Kidney (tissue), 14 donors: ENCODE data around the gene WNT9B. TPM values are rescaled to one million over a fixed set of nuclear protein-coding genes. Genes with fewer than 3 reads are reported as not detected.

Source experiments
- DNase-seq, 5 donors: peaks; one replicate each; pipeline ENCODE4 v3.0.0-alpha.2; 2013 to 2020
- FAIRE-seq: peaks from 2 replicates; lab custom pipeline; 2012; peaks lifted over from hg19 to GRCh38; lab: Jason Lieb, UNC
- H3K27ac ChIP-seq, 2 donors: one replicate each; pipeline ENCODE4 v1.7.0; 2013; ENCODE audit warnings: low read depth in 2 of 2, low read length in 2 of 2, inconsistent platforms in 1 of 2
- H3K27me3 ChIP-seq: one replicate; pipeline ENCODE4 v1.7.1; 2013; ENCODE audit warnings: low read length, inconsistent platforms; ENCODE audit not compliant: control insufficient read depth, insufficient read depth
- H3K36me3 ChIP-seq, 3 donors: one replicate each; pipeline versions ENCODE4 v1.7.0 to v1.7.1; 2013; ENCODE audit warnings: low read length in 3 of 3, control low read depth in 1 of 3, inconsistent platforms in 1 of 3; ENCODE audit not compliant: insufficient read depth in 3 of 3, control insufficient read depth in 2 of 3
- H3K4me1 ChIP-seq, 3 donors: one replicate each; pipeline versions ENCODE4 v1.7.0 to v1.7.1; 2013; ENCODE audit warnings: low read length in 3 of 3, inconsistent platforms in 1 of 3, low read depth in 1 of 3; ENCODE audit not compliant: control insufficient read depth in 2 of 3, insufficient read depth in 2 of 3
- H3K4me3 ChIP-seq, 3 donors: one replicate each; pipeline versions ENCODE4 v1.7.0 to v1.8.1; 2013; ENCODE audit warnings: low read length in 3 of 3, control low read depth in 1 of 3, inconsistent platforms in 1 of 3
- H3K9ac ChIP-seq, 3 donors: one replicate each; pipeline versions ENCODE4 v1.7.0 to v1.7.1; 2013; ENCODE audit warnings: low read length in 3 of 3, control low read depth in 1 of 3, inconsistent platforms in 1 of 3
- H3K9me3 ChIP-seq, 3 donors: one replicate each; pipeline versions ENCODE4 v1.7.0 to v1.7.1; 2013; ENCODE audit warnings: low read length in 3 of 3, control low read depth in 1 of 3, inconsistent platforms in 1 of 3; ENCODE audit not compliant: control insufficient read depth in 2 of 3, insufficient read depth in 1 of 3
- intact Hi-C: fragments of 100-400 bp; cut with DNase I; formaldehyde crosslinking; loops from one replicate; pipeline ENCODE4 v1.11.1; 2022
- polyA plus RNA-seq: library from polyadenylated mRNA; stranded (reverse); fragments of 350-450 nt; fragmentation: Illumina TruSeq; extraction: RNeasy Lipid Tissue Mini Kit (QIAGEN cat#74804); gene quantifications from one replicate; pipeline ENCODE4 v1.2.3, GENCODE V29; 2014; ENCODE audit warnings: low read depth, low replicate concordance; ENCODE audit not compliant: insufficient read depth
- total RNA-seq: library from RNA; stranded (reverse); fragmentation: NEBNext Ultra II Directional; extraction: Animal tissue kit (Norgen Biotek cat#: 25700); gene quantifications from one replicate; pipeline ENCODE4 v1.2.1, GENCODE V29; 2021
- TF ChIP-seq, protein P1 (sequence below): IDR thresholded peaks from 3 replicates; pipeline ENCODE4 v1.5.1; 2012; ENCODE audit warnings: mild to moderate bottlenecking, moderate library complexity, borderline replicate concordance; ENCODE audit not compliant: insufficient read depth; ENCODE audit errors: extremely low read depth
- donor health status: control.
- donor health status: control.
- donor health status: control.
- donor health status: control.
- donor health status: control.
- donor health status: DM: yes; HTN: yes; CAD: no.
- donor health status: Normal renal cell carcinoma (clear cell type).

Gene WNT9B
- total and polyA plus RNA-seq, 2 donors from 2014 or later = 1.9 to 5.3 TPM

DNA sequence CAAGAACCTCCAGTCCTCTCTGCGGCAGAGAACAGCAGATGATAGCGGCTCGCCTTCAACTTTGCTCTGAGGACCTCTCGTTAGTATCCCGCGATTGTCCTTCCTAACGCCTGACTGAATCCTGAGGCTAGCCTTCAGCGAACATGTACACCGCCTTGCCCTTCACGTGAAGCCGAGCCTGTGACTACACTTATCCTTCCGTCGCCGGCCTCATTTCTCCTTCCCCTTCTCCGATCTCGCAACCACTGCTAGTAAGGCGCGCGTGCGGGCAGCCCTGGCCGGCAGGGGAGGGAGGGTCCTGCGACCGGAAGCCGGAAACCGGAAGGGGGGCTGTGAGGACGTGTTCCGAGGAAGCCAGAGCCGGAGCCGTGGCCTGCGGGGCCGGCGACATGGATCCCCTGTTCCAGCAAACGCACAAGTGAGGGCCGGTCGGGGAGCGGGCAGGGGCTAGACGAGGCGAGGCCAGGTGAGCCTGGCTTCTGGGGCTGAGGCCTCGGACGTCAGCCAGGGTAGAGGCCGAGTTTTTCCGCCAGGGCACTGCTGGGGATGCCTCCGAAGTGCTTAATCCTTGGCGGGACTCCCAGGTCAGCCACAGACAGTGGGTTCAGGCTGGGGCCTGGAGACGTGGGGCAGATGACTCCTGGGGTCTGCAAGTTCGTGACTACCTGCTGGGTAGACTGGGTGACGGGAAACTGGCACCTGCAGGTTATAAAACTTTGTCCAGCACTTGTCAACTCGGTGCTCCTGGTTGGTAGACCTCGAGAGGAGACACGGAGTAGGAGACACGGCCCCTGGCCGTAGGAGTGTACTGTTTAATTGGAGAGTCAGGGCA is 71.6 kb downstream of the WNT9B start, which contains the start of gene GOSR2:
GOSR2 (plus strand) TSS at position 357 of the 832 bp plus-strand sequence; CDS start at position 390, 33 bp downstream.
- H3K4me1 ChIP-seq = peaks cover 0 to 14% (median 13%) of the 10 kb centered on the region in 3 donors
- H3K27me3 ChIP-seq = no peaks in the 10 kb centered on the region
- FAIRE-seq = no peak
- TF ChIP-seq, protein P1, sequence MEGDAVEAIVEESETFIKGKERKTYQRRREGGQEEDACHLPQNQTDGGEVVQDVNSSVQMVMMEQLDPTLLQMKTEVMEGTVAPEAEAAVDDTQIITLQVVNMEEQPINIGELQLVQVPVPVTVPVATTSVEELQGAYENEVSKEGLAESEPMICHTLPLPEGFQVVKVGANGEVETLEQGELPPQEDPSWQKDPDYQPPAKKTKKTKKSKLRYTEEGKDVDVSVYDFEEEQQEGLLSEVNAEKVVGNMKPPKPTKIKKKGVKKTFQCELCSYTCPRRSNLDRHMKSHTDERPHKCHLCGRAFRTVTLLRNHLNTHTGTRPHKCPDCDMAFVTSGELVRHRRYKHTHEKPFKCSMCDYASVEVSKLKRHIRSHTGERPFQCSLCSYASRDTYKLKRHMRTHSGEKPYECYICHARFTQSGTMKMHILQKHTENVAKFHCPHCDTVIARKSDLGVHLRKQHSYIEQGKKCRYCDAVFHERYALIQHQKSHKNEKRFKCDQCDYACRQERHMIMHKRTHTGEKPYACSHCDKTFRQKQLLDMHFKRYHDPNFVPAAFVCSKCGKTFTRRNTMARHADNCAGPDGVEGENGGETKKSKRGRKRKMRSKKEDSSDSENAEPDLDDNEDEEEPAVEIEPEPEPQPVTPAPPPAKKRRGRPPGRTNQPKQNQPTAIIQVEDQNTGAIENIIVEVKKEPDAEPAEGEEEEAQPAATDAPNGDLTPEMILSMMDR = peak; percentile 0
- H3K36me3 ChIP-seq = no peaks in the 10 kb centered on the region
- peak within 1 kb of the TSS; percentile 85 to 99 (median 98) for H3K4me3 ChIP-seq
- peak within 1 kb of the TSS; percentile 81 to 99 (median 96) for H3K9ac ChIP-seq
- peak; percentile 92 to 96 (median 95) for DNase-seq
- H3K27ac ChIP-seq = peak within 1 kb of the TSS; percentile 100
- intact Hi-C loops = no loop called here
- H3K9me3 ChIP-seq = no peaks in the 10 kb centered on the region

DNA sequence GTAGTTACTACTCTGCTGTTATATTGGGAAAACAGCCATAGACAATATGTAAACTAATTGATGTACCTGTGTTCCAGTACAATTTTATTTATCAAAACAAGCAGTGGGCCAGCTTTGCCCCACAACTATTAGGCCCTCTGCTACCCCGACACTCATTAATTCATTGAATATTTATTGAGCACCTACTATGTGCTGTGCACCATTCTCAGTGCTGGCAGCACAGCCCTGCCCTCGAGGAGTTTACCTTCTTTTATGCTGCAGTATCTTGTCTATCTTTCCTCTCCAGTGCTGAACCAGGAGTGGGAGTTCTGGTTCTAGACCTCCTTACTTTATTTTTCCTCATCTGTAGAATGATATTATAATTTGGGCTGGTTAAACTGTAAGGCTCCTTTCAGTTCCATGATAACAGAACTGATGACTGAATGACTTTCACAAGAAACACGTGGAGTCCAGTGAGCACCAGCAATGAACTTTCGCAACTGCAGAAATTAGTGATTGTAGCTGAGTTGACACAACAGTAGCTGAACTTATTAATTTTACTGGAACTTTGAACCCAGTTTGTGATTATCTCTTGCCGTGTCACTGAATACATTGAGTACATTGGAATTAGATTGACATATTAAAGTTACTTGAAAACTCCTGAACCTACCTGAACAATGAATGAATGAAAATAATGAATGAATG is 73.9 kb downstream of the WNT9B start:
- peaks cover 0 to 3% (median 0%) of the 10 kb centered on the region in 3 donors for H3K36me3 ChIP-seq
- intact Hi-C loops = no loop called here
- no peak overlapping the region for H3K9ac ChIP-seq
- TF ChIP-seq, protein P1 = no peak
- H3K4me1 ChIP-seq = peaks cover 0 to 28% (median 27%) of the 10 kb centered on the region in 3 donors
- no peaks in the 10 kb centered on the region for H3K9me3 ChIP-seq
- no peaks in the 10 kb centered on the region for H3K27me3 ChIP-seq
- no peak for FAIRE-seq
- H3K27ac ChIP-seq = no peak overlapping the region
- H3K4me3 ChIP-seq = peak overlapping the region in 2 of 3 donors; percentile 12 to 25
- no peak for DNase-seq

DNA sequence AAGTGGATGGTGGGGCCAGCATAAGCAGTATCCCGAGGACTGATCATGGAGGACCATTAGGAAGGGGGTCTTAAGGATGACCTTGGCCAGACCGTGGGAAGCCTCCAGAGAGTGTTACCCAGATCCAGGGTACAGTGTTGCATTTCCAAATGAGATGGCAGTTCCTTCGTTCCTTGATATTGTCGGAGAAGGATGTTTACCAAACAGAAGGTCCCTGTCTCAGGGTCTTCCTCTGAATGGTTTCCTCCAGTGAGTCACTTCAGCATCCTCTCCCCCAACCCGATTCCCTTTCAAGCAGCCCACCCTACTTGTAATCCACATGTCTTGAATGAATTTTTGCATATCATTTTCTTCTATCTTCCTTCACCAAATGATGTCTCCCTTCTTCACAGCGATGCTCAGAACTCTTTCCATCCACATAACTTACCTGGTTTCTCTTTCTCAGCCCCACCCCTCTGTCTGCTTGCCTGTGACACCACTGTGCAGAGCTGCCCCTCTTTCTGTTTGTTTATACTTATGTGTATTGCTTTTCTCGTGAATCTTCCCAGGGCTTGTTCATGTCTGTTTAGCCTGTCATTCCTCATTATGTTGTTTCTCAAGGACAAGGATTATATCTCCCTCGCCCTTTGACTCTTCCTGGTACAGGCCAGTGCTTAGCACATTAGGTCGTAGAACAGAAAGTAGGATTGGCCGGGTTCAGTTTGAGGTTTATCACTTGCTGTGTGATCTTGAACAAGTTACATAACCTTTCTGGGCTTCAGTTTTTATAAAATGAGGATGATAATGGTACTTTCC is 77.3 kb downstream of the WNT9B start:
- H3K4me3 ChIP-seq = no peak overlapping the region
- no peaks in the 10 kb centered on the region for H3K9me3 ChIP-seq
- intact Hi-C loops = no loop called here
- peaks cover 0 to 28% (median 27%) of the 10 kb centered on the region in 3 donors for H3K4me1 ChIP-seq
- DNase-seq = no peak
- H3K9ac ChIP-seq = no peak overlapping the region
- no peak for FAIRE-seq
- H3K27me3 ChIP-seq = no peaks in the 10 kb centered on the region
- H3K27ac ChIP-seq = no peak overlapping the region
- TF ChIP-seq, protein P1 = no peak
- H3K36me3 ChIP-seq = peaks cover 3 to 30% (median 13%) of the 10 kb centered on the region in 3 donors
